Natural killer cell (primary cell): Measurements from ENCODE around the gene MVP. TPM values are rescaled to one million over a fixed set of nuclear protein-coding genes. Genes with fewer than 3 reads are reported as not detected.

Source experiments
- ATAC-seq, 3 donors: fragments of 150-1000 bp in 2 of 3; fragments of 200-7000 bp in 1 of 3; cut with Tn5 transposase; 1 replicate in 1 of 3; 2 replicates in 2 of 3; pipeline ENCODE4 v1.10.0; 2021; ENCODE audit warnings: mild to moderate bottlenecking in 2 of 3, moderate library complexity in 2 of 3
- DNase-seq, 2 donors: peaks; one replicate each; pipeline versions ENCODE4 v3.0.0 to v3.0.0-alpha.2; 2013 to 2021; ENCODE audit warnings: mixed read lengths in 1 of 2
- H3K27ac ChIP-seq: one replicate; pipeline ENCODE4 v1.5.1; 2013; ENCODE audit warnings: mild to moderate bottlenecking, low read length
- H3K27me3 ChIP-seq: one replicate; pipeline ENCODE4 v1.6.1; 2013; ENCODE audit warnings: low read length; ENCODE audit not compliant: control insufficient read depth, insufficient read depth
- H3K36me3 ChIP-seq: one replicate; pipeline ENCODE4 v1.6.1; 2013; ENCODE audit warnings: low read length; ENCODE audit not compliant: control insufficient read depth, insufficient read depth
- H3K4me1 ChIP-seq: one replicate; pipeline ENCODE4 v1.6.1; 2013; ENCODE audit warnings: low read length; ENCODE audit not compliant: control insufficient read depth, insufficient read depth
- H3K4me3 ChIP-seq: one replicate; pipeline ENCODE4 v1.5.1; 2013; ENCODE audit warnings: low read length
- H3K9me3 ChIP-seq: one replicate; pipeline ENCODE4 v1.6.1; 2013; ENCODE audit warnings: low read length; ENCODE audit not compliant: control insufficient read depth, insufficient read depth
- H3K27ac Mint-ChIP-seq, 2 donors: one replicate each; pipeline ENCODE4 v1.8.0; 2022; ENCODE audit warnings: mild to moderate bottlenecking in 2 of 2, mixed read lengths in 2 of 2, moderate library complexity in 1 of 2
- H3K27me3 Mint-ChIP-seq, 2 donors: one replicate each; pipeline ENCODE4 v1.8.0; 2022; ENCODE audit warnings: low read depth in 2 of 2, mixed read lengths in 2 of 2
- H3K36me3 Mint-ChIP-seq: one replicate; pipeline ENCODE4 v1.8.0; 2022; ENCODE audit warnings: mixed read lengths
- H3K4me1 Mint-ChIP-seq, 2 donors: one replicate each; pipeline ENCODE4 v1.8.0; 2022; ENCODE audit warnings: mixed read lengths in 2 of 2
- H3K4me3 Mint-ChIP-seq: one replicate; pipeline ENCODE4 v1.8.0; 2022; ENCODE audit warnings: mild to moderate bottlenecking, moderate library complexity, mixed read lengths
- H3K9me3 Mint-ChIP-seq, 2 donors: one replicate each; pipeline ENCODE4 v1.8.0; 2022; ENCODE audit warnings: mixed read lengths in 2 of 2
- CTCF ChIP-seq: fragments of 200-600 bp; IDR thresholded peaks from one replicate; pipeline ENCODE4 v1.8.0; 2022; ENCODE audit warnings: antibody characterized with exemption
- WGBS: methylation state at CpG from one replicate; pipeline ENCODE4 v1.1.7; 2013; ENCODE audit warnings: missing lambda C conversion rate; ENCODE audit not compliant: insufficient coverage; 5-methylcytosine and 5-hydroxymethylcytosine counted together
- intact Hi-C: fragments of 100-400 bp; cut with micrococcal nuclease; formaldehyde crosslinking; loops from one replicate; pipeline ENCODE4 v1.14.2; 2022
- total RNA-seq, 4 donors: library from RNA; stranded (reverse); fragments of 120-200 nt in 1 of 4; gene quantifications; one replicate each; pipeline versions ENCODE4 v1.2.3 to v1.2.4, GENCODE V29; 2013 to 2022

Gene MVP
- total RNA-seq, 3 donors from 2014 or later (not counting 1 experiment from before 2014, with no cell fraction given): 154 to 168 (median 163) TPM

DNA sequence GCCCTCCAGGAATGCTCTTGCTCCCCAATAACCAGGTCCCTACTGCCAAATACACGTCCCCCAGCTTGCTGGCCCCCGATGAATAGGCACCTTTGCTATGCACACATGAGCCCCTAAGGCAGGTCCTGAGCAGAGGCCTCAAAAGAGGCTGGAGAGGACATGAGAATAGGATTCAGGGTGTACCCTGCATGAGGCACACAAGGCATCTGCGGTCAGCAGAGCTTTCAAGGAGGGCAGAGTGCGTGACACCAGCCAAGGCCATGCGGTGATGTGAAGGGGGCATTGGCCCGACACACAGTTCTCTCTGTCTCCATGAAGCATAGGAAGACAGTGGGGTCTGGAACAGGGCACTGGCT lies 72.2 kb downstream of the MVP start:
- Histone ChIP-seq H3K4me3 (no peak overlapping the region), H3K36me3 (no peaks in the 10 kb centered on the region), H3K4me1 (no peaks in the 10 kb centered on the region), H3K27me3 (peaks cover 3% of the 10 kb centered on the region), H3K27ac (no peak overlapping the region), H3K9me3 (no peaks in the 10 kb centered on the region)
- 96% methylated on average over 6 of the region's 6 CpGs for WGBS
- ATAC-seq: no peak
- Mint-ChIP-seq H3K27ac (no peak overlapping the region), H3K9me3 (no peaks in the 10 kb centered on the region), H3K27me3 (peaks cover 4 to 8% of the 10 kb centered on the region in 2 donors), H3K36me3 (no peaks in the 10 kb centered on the region), H3K4me3 (no peak overlapping the region), H3K4me1 (no peaks in the 10 kb centered on the region)
- intact Hi-C loops: no loop called here
- TF ChIP-seq CTCF: no peak
- DNase-seq: no peak

DNA sequence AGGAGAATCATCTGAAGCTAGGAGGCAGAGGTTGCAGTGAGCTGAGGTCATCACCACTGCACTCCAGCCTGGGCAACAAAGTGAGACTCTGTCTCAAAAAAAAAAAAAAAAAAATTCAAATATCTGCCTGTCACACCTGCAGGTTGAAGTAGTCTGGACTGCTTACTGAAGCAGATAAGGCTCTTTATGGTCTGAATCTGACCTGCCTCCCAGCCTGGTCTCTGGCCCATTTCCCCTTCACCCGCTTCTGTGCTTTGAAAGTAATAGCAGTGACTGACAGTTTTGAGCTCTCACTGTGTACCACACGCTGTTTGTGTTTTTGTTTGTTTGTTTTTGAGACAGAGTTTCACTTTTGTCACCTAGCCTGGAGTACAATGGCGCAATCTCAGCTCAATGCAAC lies 73.3 kb downstream of the MVP start:
- H3K9me3 Mint-ChIP-seq: no peaks in the 10 kb centered on the region
- Histone ChIP-seq H3K27ac (no peak overlapping the region), H3K4me1 (no peaks in the 10 kb centered on the region), H3K36me3 (no peaks in the 10 kb centered on the region), H3K27me3 (peaks cover 13% of the 10 kb centered on the region), H3K9me3 (no peaks in the 10 kb centered on the region), H3K4me3 (no peak overlapping the region)
- no peak overlapping the region for H3K4me3 Mint-ChIP-seq
- H3K27ac Mint-ChIP-seq: no peak overlapping the region
- H3K27me3 Mint-ChIP-seq: peaks cover 16 to 17% of the 10 kb centered on the region in 2 donors
- intact Hi-C loops: no loop called here
- H3K36me3 Mint-ChIP-seq: no peaks in the 10 kb centered on the region
- TF ChIP-seq CTCF: no peak
- WGBS: 91% methylated on average over 3 of the region's 3 CpGs
- DNase-seq: no peak
- ATAC-seq: no peak
- H3K4me1 Mint-ChIP-seq: peaks cover 0 to 4% of the 10 kb centered on the region in 2 donors

DNA sequence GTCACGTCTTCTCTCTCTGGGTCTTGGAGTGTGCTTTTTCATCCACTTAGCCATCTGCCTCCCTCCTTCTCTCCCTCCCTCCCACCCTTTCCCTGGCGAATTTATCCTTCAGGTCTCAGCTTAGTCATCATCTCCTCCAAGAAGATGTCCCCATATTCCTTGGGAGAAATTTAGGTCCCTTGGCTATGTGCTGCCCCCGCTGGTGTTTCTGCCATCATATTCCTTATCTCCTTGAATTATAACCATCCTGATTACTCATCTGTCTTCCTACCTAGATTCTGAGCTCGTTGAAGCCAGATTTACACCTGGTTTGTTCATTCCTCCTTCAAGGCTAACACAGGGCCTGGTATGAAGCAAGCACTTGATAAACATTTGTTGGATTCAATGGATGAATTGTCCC lies 74.1 kb downstream of the MVP start:
- H3K9me3 Mint-ChIP-seq: no peaks in the 10 kb centered on the region

More for the DNA sequence above, 74.1 kb downstream of the MVP start:
- Histone ChIP-seq H3K9me3 (no peaks in the 10 kb centered on the region), H3K27me3 (peaks cover 20% of the 10 kb centered on the region), H3K36me3 (no peaks in the 10 kb centered on the region), H3K4me3 (no peak overlapping the region), H3K4me1 (peaks cover 2% of the 10 kb centered on the region), H3K27ac (no peak overlapping the region)
- TF ChIP-seq CTCF: no peak
- DNase-seq (no peak), ATAC-seq (no peak)
- 70% methylated on average over 4 of the region's 4 CpGs for WGBS
- peaks cover 20 to 22% of the 10 kb centered on the region in 2 donors for H3K27me3 Mint-ChIP-seq
- peaks cover 0 to 6% of the 10 kb centered on the region in 2 donors for H3K4me1 Mint-ChIP-seq
- intact Hi-C loops: no loop called here
- H3K36me3 Mint-ChIP-seq: no peaks in the 10 kb centered on the region
- H3K4me3 Mint-ChIP-seq: no peak overlapping the region
- H3K27ac Mint-ChIP-seq: no peak overlapping the region
